GM12872 (cell line): ENCODE data around the gene RNF217.

Experiments used
- CTCF ChIP-seq: IDR thresholded peaks from 3 replicates; pipeline ENCODE4 v1.5.1; 2011; ENCODE audit warnings: low read depth, mild to moderate bottlenecking, low read length, moderate library complexity; ENCODE audit not compliant: insufficient read depth

RNF217 gene

GRCh38 chr6:125020385-125020784 lies 58.1 kb downstream of the RNF217 start:
- no peak for TF ChIP-seq CTCF

GRCh38 chr6:125022391-125022989 lies 60.3 kb downstream of the RNF217 start:
- no peak for TF ChIP-seq CTCF

GRCh38 chr6:125025164-125025854 lies 63.1 kb downstream of the RNF217 start:
- no peak for TF ChIP-seq CTCF

GRCh38 chr6:125027287-125027686 lies 65.0 kb downstream of the RNF217 start:
- no peak for TF ChIP-seq CTCF

- TF ChIP-seq CTCF = no peak
These were observed 68.7 kb downstream of the RNF217 start for GRCh38 chr6:125030969-125031368.

GRCh38 chr6:125031385-125031784 lies 69.1 kb downstream of the RNF217 start:
- no peak for TF ChIP-seq CTCF

GRCh38 chr6:125037827-125038226 lies 75.6 kb downstream of the RNF217 start:
- no peak for TF ChIP-seq CTCF
